VCaP (cell line): ENCODE data around the gene LY6G6F.
A peak's percentile ranks its signal among the peaks of the same experiment; 100 is the strongest.

Source experiments
- H3K27ac ChIP-seq: fragments of 450-650 bp; 2 replicates; pipeline ENCODE4 v1.5.1; 2017
- CTCF ChIP-seq: fragments of 450-650 bp; conservative IDR thresholded peaks from 2 replicates; pipeline ENCODE4 v1.5.1; 2017; ENCODE audit warnings: mild to moderate bottlenecking, moderate library complexity

LY6G6F gene

GRCh38 chr6:31661262-31662123 lies 45.2 kb upstream of the LY6G6F start:
- peak overlapping the region; percentile 91 for H3K27ac ChIP-seq

GRCh38 chr6:31662124-31662723 lies 44.4 kb upstream of the LY6G6F start:
- peak overlapping the region; percentile 91; the same call in 1 of the 2 replicates for H3K27ac ChIP-seq

More at GRCh38 chr6:31661262-31662123, 45.2 kb upstream of the LY6G6F start:
- TF ChIP-seq CTCF, result no peak

GRCh38 chr6:31663126-31663960 lies 43.3 kb upstream of the LY6G6F start:
- H3K27ac ChIP-seq, result peak overlapping the region; percentile 91
- TF ChIP-seq CTCF, result no peak

More at GRCh38 chr6:31662124-31662723, 44.4 kb upstream of the LY6G6F start:
- TF ChIP-seq CTCF, result no peak

GRCh38 chr6:31663961-31664789 lies 42.5 kb upstream of the LY6G6F start:
- TF ChIP-seq CTCF, result no peak
- H3K27ac ChIP-seq, result peak overlapping the region; percentile 91

- peak within 1 kb of the TSS; percentile 91 for H3K27ac ChIP-seq
- no peak for TF ChIP-seq CTCF
These were observed 41.7 kb upstream of the LY6G6F start, which contains the start of gene GPANK1 for GRCh38 chr6:31664790-31665500. Gene GPANK1, minus strand, starts transcription at chr6:31664997. Its CDS starts 519 bp downstream, at chr6:31664478.

- peak within 1 kb of the TSS; percentile 91 for H3K27ac ChIP-seq
- no peak for TF ChIP-seq CTCF
These were observed 40.9 kb upstream of the LY6G6F start, which contains the start of gene CSNK2B for GRCh38 chr6:31665501-31666336. Gene CSNK2B, plus strand, starts transcription at chr6:31666080. Its CDS starts 752 bp downstream, at chr6:31666832.
